Endometrial microvascular endothelial cells (primary cell): Measurements from ENCODE around the gene UMODL1. TPM values are rescaled to one million over a fixed set of nuclear protein-coding genes. Genes with fewer than 3 reads are reported as not detected.

Experiments
- in situ Hi-C: cut with HindIII; loops from 2 replicates; pipeline ENCODE4 v1.10.0; 2017; ENCODE audit warnings: low sequenced_read_pairs, low pct_unique_long_range_greater_than_20kb; ENCODE audit errors: inconsistent ontology term
- total RNA-seq: library from RNA; depleted of rRNA; stranded (reverse); fragments of >200 nt; gene quantifications from one replicate; pipeline ENCODE4 v1.2.3, GENCODE V29; 2015; ENCODE audit errors: inconsistent ontology term

The UMODL1 gene
- total RNA-seq, 1 donor from 2014 or later, result not detected

- in situ Hi-C loops, result no loop called here
These were observed 62.0 kb downstream of the UMODL1 start for GRCh38 chr21:42133131-42133530.

DNA sequence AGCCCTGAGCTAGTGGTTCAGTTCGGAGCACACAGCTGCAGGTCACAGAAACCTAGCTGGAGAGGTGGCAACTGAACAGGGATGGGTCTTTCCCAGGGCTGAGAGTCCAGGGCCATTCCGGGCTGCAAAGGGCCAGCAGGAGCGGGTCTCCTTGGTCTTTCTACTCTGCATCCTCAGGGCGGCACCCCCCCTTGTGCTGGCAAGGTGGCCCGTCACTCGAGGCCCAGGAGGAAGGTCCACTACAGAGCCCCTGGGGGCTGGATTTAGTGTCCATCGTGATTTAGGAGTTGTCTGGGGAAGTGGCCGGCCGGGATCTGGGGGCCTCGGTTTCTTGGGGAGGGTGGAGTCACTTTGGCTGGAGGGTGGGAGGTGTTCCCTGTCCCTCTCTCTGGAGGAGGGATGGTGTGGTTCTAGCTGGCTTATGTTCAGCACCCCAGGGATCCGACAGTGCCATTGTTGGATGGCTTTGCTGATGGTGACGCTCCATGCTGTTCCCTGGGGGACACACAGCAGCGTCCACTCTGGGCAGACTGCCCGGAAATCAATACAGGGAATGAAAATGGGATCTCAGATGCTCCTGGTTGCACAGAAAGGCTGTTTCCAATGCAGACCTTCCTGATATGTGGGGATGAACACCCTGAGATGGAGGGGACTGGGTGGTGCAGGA lies 64.4 kb downstream of the UMODL1 start:
- in situ Hi-C loops, result no loop called here

GRCh38 chr21:42137191-42137904 lies 66.2 kb downstream of the UMODL1 start:
- in situ Hi-C loops, result no loop called here

DNA sequence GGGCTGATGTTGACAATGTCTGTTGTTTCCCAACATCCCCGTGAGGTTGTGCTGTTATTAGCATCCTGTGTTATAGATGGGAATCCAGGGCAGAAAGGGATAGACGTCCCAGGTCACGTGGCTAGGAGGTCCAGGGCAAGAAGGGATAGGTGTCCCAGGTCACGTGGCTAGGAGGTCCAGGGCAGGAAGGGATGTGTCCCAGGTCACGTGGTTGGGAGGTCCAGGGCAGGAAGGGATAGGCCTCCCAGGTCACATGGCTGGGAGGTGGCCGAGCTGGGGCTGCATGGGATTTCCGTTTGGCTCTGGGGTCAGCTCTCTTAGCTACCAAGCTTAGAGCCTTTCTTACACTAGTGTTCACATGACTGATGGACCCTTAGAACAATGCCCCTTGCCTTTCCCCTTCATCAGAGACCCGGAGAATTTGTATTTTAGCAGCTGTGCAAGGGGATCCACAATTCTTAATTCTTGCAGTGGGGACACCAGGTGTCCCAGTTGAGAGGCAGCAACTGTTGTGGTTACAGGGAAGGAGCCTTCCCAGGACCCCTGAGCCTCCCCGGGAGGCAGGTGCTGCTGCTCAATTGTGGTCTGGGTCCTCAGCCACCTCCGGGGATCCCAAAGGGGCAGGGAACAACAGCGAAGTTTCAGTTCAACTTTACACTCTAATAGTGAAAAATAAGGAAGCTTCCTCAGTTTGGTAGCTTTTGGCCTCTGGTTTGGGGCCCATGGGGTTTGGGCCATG lies 69.2 kb downstream of the UMODL1 start:
- in situ Hi-C loops, result no loop called here

GRCh38 chr21:42141643-42142042 lies 70.5 kb downstream of the UMODL1 start:
- in situ Hi-C loops, result no loop called here

- in situ Hi-C loops, result no loop called here
These were observed 71.0 kb downstream of the UMODL1 start for GRCh38 chr21:42142141-42142540.

GRCh38 chr21:42142627-42143026 lies 71.5 kb downstream of the UMODL1 start:
- in situ Hi-C loops, result no loop called here

GRCh38 chr21:42143111-42143510 lies 72.0 kb downstream of the UMODL1 start:
- in situ Hi-C loops, result no loop called here

DNA sequence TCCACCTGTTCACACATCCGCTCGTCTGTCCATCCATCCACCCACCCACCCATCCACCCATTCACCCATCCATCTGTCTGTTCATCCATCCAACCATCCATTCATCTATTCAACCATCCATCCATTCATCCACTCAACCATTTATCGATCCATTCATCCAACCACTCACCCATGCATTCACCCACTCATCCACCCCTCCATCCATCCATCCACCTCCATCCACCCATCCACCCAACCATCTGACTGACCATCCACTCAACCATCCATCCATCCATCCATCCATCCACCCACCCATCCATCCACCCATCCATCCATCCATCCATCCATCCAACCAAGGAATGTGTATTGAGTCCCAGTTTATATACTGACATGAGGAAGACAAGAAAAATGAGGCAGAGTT lies 73.1 kb downstream of the UMODL1 start:
- in situ Hi-C loops, result no loop called here

- in situ Hi-C loops, result no loop called here
These were observed 73.8 kb downstream of the UMODL1 start for GRCh38 chr21:42144679-42145568.

GRCh38 chr21:42145569-42146272 lies 74.6 kb downstream of the UMODL1 start:
- in situ Hi-C loops, result no loop called here

GRCh38 chr21:42146273-42146805 lies 75.2 kb downstream of the UMODL1 start:
- in situ Hi-C loops, result no loop called here

DNA sequence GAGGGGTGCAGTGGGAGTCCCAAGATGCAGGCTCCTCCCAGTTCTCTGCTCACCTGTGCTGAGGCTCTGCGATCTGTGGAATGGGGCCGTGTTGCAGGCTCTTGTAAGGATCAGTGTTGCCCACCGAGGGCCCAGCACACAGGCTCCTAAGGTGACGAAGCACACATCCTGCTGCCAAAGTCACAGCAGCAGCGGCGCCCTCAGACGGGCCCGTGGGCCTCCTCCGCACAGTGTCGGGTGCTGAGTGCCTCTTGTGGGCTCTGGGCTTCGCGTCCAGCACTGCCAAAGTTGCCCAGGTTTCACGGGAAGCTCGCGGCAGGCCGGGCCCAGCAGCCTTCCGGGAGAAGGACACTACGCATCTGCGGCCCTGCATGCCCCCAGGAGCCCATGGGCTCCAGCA lies 75.7 kb downstream of the UMODL1 start:
- in situ Hi-C loops, result no loop called here

DNA sequence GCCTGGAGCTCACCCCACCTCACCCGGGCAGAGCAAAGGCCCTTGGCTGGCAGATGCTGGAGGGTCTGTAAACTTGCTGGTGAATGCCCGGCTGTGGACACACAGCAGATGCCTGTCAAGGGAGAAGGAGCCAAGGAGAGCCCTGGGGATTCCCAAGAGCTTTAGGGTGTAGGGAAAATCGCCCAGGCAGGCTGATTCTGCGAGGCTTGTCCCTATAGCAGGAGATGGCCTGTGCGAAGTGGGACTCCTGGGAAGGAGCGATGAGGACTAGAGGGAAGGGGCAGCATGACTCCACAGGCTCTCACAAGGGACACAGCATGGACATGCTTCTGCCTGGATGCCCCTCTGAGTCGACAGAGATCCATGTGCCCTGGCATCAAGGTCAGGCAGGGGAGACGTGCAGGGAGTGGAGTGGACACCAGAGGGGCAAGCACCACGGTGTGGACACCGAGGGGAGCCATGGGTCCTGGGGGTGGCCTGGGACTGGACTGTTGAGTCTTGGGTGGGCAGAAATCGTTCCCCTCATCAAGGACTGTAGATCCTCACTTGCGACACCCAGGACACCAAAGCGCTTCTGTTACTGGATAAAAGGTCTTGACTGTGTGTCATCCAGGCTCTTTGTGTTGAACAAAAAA lies 76.4 kb downstream of the UMODL1 start:
- in situ Hi-C loops, result no loop called here

GRCh38 chr21:42148097-42148496 lies 77.0 kb downstream of the UMODL1 start:
- in situ Hi-C loops, result no loop called here

GRCh38 chr21:42148584-42148983 lies 77.5 kb downstream of the UMODL1 start:
- in situ Hi-C loops, result no loop called here

DNA sequence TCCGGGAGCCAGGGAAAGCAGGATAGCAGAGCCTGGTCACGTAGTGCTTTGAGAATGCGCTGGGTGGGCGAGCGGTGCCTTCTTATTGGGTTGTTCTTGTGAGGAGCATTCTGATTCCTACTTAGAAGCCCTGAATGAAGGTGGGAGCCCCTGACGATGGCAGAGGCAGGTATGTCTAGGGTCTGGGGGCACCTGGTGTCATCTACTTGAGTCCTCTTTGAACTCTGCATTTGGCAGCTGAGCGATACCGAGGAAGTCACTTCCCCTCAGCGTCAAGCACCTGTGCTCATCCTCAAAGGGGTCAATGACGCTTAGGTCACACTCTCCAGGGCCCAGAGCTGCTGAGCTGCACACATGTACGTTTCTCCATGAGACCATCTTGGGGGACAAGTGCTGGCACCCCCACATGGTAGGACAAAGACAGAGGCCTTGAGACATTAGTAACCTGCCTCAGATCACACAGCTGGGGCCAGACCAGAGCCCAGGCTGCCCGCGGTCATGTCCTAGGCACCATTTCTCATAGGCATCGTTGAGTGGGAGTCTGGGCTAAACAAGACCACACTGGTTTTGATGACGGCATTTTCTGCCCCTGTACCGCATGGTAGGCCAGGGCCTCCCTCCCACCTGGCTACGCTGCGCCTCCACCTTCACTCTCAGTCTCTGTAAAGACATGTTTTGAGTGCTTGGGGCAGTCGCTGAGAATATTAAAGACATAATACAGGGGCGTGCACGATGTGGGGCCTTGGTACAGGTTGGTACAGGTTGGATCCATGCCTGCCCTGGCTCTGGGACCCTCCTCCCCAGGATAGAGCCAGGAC lies 78.7 kb downstream of the UMODL1 start:
- in situ Hi-C loops, result no loop called here
